Caco-2 (cell line): ENCODE data around the gene HHAT. TPM values are rescaled to one million over a fixed set of nuclear protein-coding genes. Genes with fewer than 3 reads are reported as not detected.

Experiments used
- BruUV-seq: library from RNA; stranded (reverse); fragments of 400-500 nt; replicated peaks from 2 replicates; lab custom pipeline; 2021; lab: Mats Ljungman, UMichigan
- CTCF ChIA-PET: fragments of 300-600 bp; sonication (Branson Sonifier 250); formaldehyde crosslinking; loops from one replicate; lab custom pipeline; 2022; ENCODE audit warnings: antibody characterized with exemption; lab: Charles Lee
- POLR2A ChIA-PET: fragments of 300-600 bp; sonication (Branson Sonifier 250); formaldehyde crosslinking; loops from one replicate; lab custom pipeline; 2022; ENCODE audit warnings: antibody characterized with exemption; lab: Charles Lee
- DNase-seq, 2 experiments: peaks; one replicate each; pipeline versions ENCODE4 v3.0.0 to v3.0.0-alpha.2; 2020 to 2022
- H3K27me3 ChIP-seq: replicated peaks from 2 replicates; pipeline ENCODE4 v1.6.0; 2011; ENCODE audit warnings: low read length; ENCODE audit not compliant: control insufficient read depth, insufficient read depth
- H3K36me3 ChIP-seq: 2 replicates; pipeline ENCODE4 v1.5.1; 2011; ENCODE audit warnings: low read length; ENCODE audit not compliant: control insufficient read depth, insufficient read depth
- H3K4me1 ChIP-seq: fragments of 250-450 bp; sonication (Bioruptor Pico); 2 replicates; pipeline ENCODE4 v1.5.1; 2020; ENCODE audit warnings: mild to moderate bottlenecking
- H3K4me3 ChIP-seq: 2 replicates; pipeline ENCODE4 v1.5.1; 2011; ENCODE audit warnings: low read depth, mild to moderate bottlenecking, control low read depth, low read length
- H3K9me3 ChIP-seq: fragments of 250-450 bp; sonication (Bioruptor Pico); 2 replicates; pipeline ENCODE4 v1.5.1; 2020; ENCODE audit warnings: mild to moderate bottlenecking, moderate library complexity
- H3K27ac Mint-ChIP-seq: one replicate; pipeline ENCODE4 v1.8.0; 2022; ENCODE audit warnings: mixed read lengths; ENCODE audit not compliant: unreplicated experiment
- H3K27me3 Mint-ChIP-seq: one replicate; pipeline ENCODE4 v1.8.0; 2022; ENCODE audit warnings: mixed read lengths; ENCODE audit not compliant: insufficient read depth, unreplicated experiment
- H3K36me3 Mint-ChIP-seq: one replicate; pipeline ENCODE4 v1.8.0; 2022; ENCODE audit warnings: mild to moderate bottlenecking, mixed read lengths; ENCODE audit not compliant: insufficient read depth, unreplicated experiment
- H3K4me1 Mint-ChIP-seq: one replicate; pipeline ENCODE4 v1.8.0; 2022; ENCODE audit warnings: low read depth, mixed read lengths; ENCODE audit not compliant: unreplicated experiment
- H3K4me3 Mint-ChIP-seq: one replicate; pipeline ENCODE4 v1.8.0; 2022; ENCODE audit warnings: mild to moderate bottlenecking, moderate library complexity, mixed read lengths; ENCODE audit not compliant: unreplicated experiment
- H3K9me3 Mint-ChIP-seq: one replicate; pipeline ENCODE4 v1.8.0; 2022; ENCODE audit warnings: mixed read lengths; ENCODE audit not compliant: unreplicated experiment
- CTCF ChIP-seq, 2 experiments: fragments of 200-600 bp in 1 of 2; IDR thresholded peaks; 1 replicate in 1 of 2; 2 replicates in 1 of 2; pipeline versions ENCODE4 v1.5.1 to v1.8.0; 2011 to 2022; ENCODE audit warnings: antibody characterized with exemption in 1 of 2, control low read depth in 1 of 2, inconsistent platforms in 1 of 2, low read depth in 1 of 2, low read length in 1 of 2, mild to moderate bottlenecking in 1 of 2, moderate library complexity in 1 of 2; ENCODE audit not compliant: insufficient read depth in 1 of 2, severe bottlenecking in 1 of 2, unreplicated experiment in 1 of 2
- intact Hi-C: fragments of 100-400 bp; cut with micrococcal nuclease; formaldehyde crosslinking; loops from one replicate; pipeline ENCODE4 v1.10.0; 2022; ENCODE audit not compliant: unreplicated experiment
- total RNA-seq: library from RNA; stranded (reverse); gene quantifications from 2 replicates; pipeline ENCODE4 v1.2.3, GENCODE V29; 2022

Gene HHAT
- total RNA-seq, 1 experiment from 2014 or later, result 3.9 TPM

- ChIA-PET CTCF (no interaction called here), POLR2A (interaction anchor here (0.6 kb wide), 1 partner anchor 345 kb away, joined by 3 read pairs; no protein-coding TSS in a partner anchor)
- intact Hi-C loops, result no loop called here
- Histone ChIP-seq H3K9me3 (no peaks in the 10 kb centered on the region), H3K4me1 (no peaks in the 10 kb centered on the region), H3K4me3 (no peak overlapping the region), H3K27me3 (no peaks in the 10 kb centered on the region; the same call in 1 of the 2 replicates), H3K36me3 (no peaks in the 10 kb centered on the region)
- Mint-ChIP-seq H3K4me3 (no peak overlapping the region), H3K4me1 (no peaks in the 10 kb centered on the region), H3K36me3 (no peaks in the 10 kb centered on the region), H3K9me3 (no peaks in the 10 kb centered on the region), H3K27me3 (peaks cover 20% of the 10 kb centered on the region), H3K27ac (no peak overlapping the region)
- no TSS peak for BruUV-seq
- TF ChIP-seq CTCF (IDR thresholded peaks at IDR 0.05; ENCODE audit: insufficient read depth in 1 of 2, low read depth in 1 of 2, low read length in 1 of 2, severe bottlenecking in 1 of 2, unreplicated experiment in 1 of 2), result no peak
- no peak for DNase-seq
Observed at GRCh38 chr1:210455840-210456603, 127.3 kb downstream of the HHAT start.

GRCh38 chr1:210456731-210457255 lies 128.1 kb downstream of the HHAT start:
- H3K36me3 Mint-ChIP-seq, result no peaks in the 10 kb centered on the region
- no peaks in the 10 kb centered on the region for H3K9me3 ChIP-seq
- no peaks in the 10 kb centered on the region for H3K36me3 ChIP-seq
- no peak for TF ChIP-seq CTCF (IDR thresholded peaks at IDR 0.05; ENCODE audit: insufficient read depth in 1 of 2, low read depth in 1 of 2, low read length in 1 of 2, severe bottlenecking in 1 of 2, unreplicated experiment in 1 of 2)
- H3K27me3 Mint-ChIP-seq, result peaks cover 20% of the 10 kb centered on the region
- no peaks in the 10 kb centered on the region for H3K9me3 Mint-ChIP-seq
- no peaks in the 10 kb centered on the region for H3K4me1 ChIP-seq
- no peaks in the 10 kb centered on the region; the same call in 1 of the 2 replicates for H3K27me3 ChIP-seq
- intact Hi-C loops, result no loop called here
- no peak overlapping the region for H3K27ac Mint-ChIP-seq
- no peak for DNase-seq
- no peak overlapping the region for H3K4me3 ChIP-seq
- no peak overlapping the region for H3K4me3 Mint-ChIP-seq
- ChIA-PET CTCF (no interaction called here), POLR2A (interaction anchor here (0.6 kb wide), 1 partner anchor 344 kb away, joined by 3 read pairs; no protein-coding TSS in a partner anchor)
- no peaks in the 10 kb centered on the region for H3K4me1 Mint-ChIP-seq
- no TSS peak for BruUV-seq

- no peaks in the 10 kb centered on the region for H3K4me1 ChIP-seq
- H3K4me3 ChIP-seq, result no peak overlapping the region
- intact Hi-C loops, result no loop called here
- Mint-ChIP-seq H3K9me3 (no peaks in the 10 kb centered on the region), H3K4me1 (no peaks in the 10 kb centered on the region), H3K4me3 (no peak overlapping the region), H3K27me3 (peaks cover 18% of the 10 kb centered on the region), H3K27ac (no peak overlapping the region), H3K36me3 (no peaks in the 10 kb centered on the region)
- CTCF ChIA-PET, result no interaction called here
- H3K9me3 ChIP-seq, result no peaks in the 10 kb centered on the region
- no peak for DNase-seq
- no TSS peak for BruUV-seq
- no peak for TF ChIP-seq CTCF (IDR thresholded peaks at IDR 0.05; ENCODE audit: insufficient read depth in 1 of 2, low read depth in 1 of 2, low read length in 1 of 2, severe bottlenecking in 1 of 2, unreplicated experiment in 1 of 2)
- POLR2A ChIA-PET, result no interaction called here
- H3K36me3 ChIP-seq, result no peaks in the 10 kb centered on the region
- no peaks in the 10 kb centered on the region; the same call in 1 of the 2 replicates for H3K27me3 ChIP-seq
Observed at GRCh38 chr1:210457568-210457967, 128.9 kb downstream of the HHAT start.
